Measurements from ENCODE around the gene PCF11. TPM values are rescaled to one million over a fixed set of nuclear protein-coding genes. Genes with fewer than 3 reads are reported as not detected.

The PCF11 gene
- total RNA-seq, 3 donors from 2014 or later: 55.6 to 68.5 (median 64.8) TPM

Other genes starting within 250 kb of the PCF11 start
- 10 to 100 TPM; 10.5 to 12.4 (median 11.3) TPM for gene RAB30, start 85.2 kb upstream of the PCF11 start, total RNA-seq
- 1 to 10 TPM; 5.3 to 8.4 (median 8.0) TPM for gene ANKRD42, start 36.6 kb downstream of the PCF11 start, total RNA-seq
- gene CCDC90B, start 129.2 kb downstream of the PCF11 start, total RNA-seq: 10 to 100 TPM; 22.8 to 30.1 (median 23.6) TPM

Measured in activated T-cell treated with anti-CD3 and anti-CD28 coated beads, Interleukin-2, amount 50 U/mL, for 4 hours (primary cell).